ENCODE measurements around the gene GRM5. TPM values are rescaled to one million over a fixed set of nuclear protein-coding genes. Genes with fewer than 3 reads are reported as not detected.
"Not testable (repeated sequence)": the region's sequence is repeated elsewhere in the genome, so short reads cannot be mapped to it uniquely, and the experiment has no call there.

The GRM5 gene
- total RNA-seq, 2 donors from 2014 or later = 1.4 to 8.6 TPM

DNA sequence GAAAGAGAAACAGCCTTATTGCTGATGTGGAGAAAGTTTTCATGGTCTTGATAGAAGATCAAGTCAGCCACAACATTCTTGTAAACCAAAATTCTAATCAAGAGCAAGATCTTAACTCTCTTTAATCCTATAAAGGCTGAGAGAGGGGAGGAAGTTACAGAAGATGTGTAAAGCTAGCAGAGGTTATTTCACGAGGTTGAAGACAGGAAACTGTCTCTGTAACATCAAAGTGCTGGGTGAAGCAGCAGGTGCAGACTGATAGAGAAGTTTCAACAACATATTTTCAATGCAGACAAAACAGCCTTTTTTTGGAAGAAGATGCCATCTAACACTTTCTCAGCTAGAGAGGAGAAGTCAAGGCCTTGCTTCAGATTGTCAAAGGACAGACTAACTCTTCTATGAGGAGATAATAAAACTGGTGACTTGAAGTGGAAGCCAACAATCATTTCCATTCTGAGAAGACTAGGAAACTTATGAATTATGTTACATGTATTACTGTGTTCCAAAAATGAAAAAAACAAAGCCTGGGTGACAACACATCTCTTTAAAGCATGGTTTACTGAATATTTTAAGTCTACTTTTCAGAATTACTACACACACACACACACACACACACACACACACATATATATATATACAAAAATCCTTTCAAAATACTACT is 221.9 kb downstream of the GRM5 start:
- not testable (repeated sequence) for H3K27ac ChIP-seq; H3K4me3 ChIP-seq; DNase-seq (ENCODE audit: low spot score); ATAC-seq (ENCODE audit: insufficient number of reproducible peaks, low FRiP score, low read depth); H3K27me3 ChIP-seq (replicated peaks; ENCODE audit: insufficient read depth); H3K36me3 ChIP-seq; H3K9me3 ChIP-seq; H3K4me1 ChIP-seq (ENCODE audit: control insufficient read depth in 1 of 2, low read depth in 2 of 2)

DNA sequence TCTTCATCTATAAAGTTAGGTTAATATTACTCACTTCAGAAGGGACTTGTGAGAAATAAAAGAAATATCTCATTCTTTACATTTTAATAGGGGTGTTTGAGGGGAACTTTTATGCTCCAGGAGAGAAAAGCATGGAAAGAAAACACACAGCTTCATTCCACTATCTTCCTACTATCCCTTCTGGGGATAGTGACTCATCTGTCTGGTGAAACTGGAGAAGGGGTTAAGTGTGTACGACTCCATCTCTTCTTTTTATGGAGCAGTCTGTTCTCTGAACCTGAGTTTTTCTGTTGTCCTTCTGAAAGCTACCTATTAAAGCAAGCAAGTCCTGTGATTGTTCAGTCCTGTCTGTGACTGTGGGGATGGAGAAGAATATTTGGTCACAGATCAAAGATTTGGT is 227.6 kb downstream of the GRM5 start:
- not testable (repeated sequence) for H3K27ac ChIP-seq, H3K4me3 ChIP-seq

DNA sequence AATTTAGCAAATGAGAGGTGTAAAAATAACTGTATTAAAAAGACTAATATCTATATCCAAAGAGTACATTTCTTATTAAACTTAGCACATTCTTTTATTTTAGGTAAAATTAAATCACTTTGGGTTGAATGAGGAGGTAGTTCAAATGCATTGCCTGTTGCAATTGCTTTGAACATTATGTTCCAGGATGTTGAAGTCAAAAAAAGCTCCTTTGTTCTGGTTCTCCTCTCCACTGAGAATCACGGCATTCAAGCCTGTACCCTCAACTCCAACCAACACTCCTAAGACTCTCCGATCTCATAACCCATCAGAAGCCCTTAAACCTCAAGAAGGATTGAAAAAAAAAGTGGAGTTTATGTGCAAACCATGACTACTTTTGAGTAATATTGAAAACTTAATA is 230.1 kb downstream of the GRM5 start:
- not testable (repeated sequence) for DNase-seq (ENCODE audit: low spot score); ATAC-seq (ENCODE audit: insufficient number of reproducible peaks, low FRiP score, low read depth); H3K36me3 ChIP-seq; H3K4me3 ChIP-seq; H3K9me3 ChIP-seq; H3K27me3 ChIP-seq (replicated peaks; ENCODE audit: insufficient read depth); H3K4me1 ChIP-seq (ENCODE audit: control insufficient read depth in 1 of 2, low read depth in 2 of 2); H3K27ac ChIP-seq

More for the DNA sequence above, 227.6 kb downstream of the GRM5 start:
- not testable (repeated sequence) for H3K36me3 ChIP-seq; DNase-seq (ENCODE audit: low spot score); H3K9me3 ChIP-seq; H3K4me1 ChIP-seq (ENCODE audit: control insufficient read depth in 1 of 2, low read depth in 2 of 2); H3K27me3 ChIP-seq (replicated peaks; ENCODE audit: insufficient read depth); ATAC-seq (ENCODE audit: insufficient number of reproducible peaks, low FRiP score, low read depth)

DNA sequence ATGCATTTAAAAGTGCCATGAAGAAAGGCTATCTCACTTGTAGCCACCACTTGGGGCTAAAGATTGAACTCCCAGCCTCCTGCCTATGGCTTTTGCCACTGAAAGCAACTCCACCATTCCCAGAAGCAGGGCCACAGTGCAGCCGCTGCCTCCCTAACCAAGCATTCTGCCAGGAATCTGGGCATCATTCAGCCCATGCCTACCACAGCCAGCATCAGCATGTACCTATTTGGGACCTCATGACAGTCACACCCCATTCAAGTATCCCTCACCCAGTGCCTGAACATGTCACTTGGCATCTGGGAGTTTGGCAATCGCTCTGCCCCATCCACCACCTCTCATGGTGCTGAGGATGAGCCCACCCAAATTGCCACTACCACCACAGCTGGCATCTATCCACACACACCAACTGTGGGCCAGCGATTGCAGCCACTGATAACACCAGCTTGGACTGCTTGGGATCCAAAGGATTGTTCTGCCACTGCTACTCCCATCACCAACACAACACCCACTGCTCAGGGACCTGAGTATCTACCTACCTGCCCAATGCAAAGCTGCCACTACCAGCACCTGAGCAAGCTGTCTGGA is 234.4 kb downstream of the GRM5 start:
- Histone ChIP-seq H3K36me3 (no peaks in the 10 kb centered on the region), H3K9me3 (no peaks in the 10 kb centered on the region), H3K27me3 (replicated peaks; ENCODE audit: insufficient read depth) (no peaks in the 10 kb centered on the region), H3K4me1 (ENCODE audit: control insufficient read depth in 1 of 2, low read depth in 2 of 2) (no peaks in the 10 kb centered on the region), H3K4me3 (no peak overlapping the region), H3K27ac (no peak overlapping the region)
- TF ChIP-seq, protein P1, sequence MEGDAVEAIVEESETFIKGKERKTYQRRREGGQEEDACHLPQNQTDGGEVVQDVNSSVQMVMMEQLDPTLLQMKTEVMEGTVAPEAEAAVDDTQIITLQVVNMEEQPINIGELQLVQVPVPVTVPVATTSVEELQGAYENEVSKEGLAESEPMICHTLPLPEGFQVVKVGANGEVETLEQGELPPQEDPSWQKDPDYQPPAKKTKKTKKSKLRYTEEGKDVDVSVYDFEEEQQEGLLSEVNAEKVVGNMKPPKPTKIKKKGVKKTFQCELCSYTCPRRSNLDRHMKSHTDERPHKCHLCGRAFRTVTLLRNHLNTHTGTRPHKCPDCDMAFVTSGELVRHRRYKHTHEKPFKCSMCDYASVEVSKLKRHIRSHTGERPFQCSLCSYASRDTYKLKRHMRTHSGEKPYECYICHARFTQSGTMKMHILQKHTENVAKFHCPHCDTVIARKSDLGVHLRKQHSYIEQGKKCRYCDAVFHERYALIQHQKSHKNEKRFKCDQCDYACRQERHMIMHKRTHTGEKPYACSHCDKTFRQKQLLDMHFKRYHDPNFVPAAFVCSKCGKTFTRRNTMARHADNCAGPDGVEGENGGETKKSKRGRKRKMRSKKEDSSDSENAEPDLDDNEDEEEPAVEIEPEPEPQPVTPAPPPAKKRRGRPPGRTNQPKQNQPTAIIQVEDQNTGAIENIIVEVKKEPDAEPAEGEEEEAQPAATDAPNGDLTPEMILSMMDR (IDR thresholded peaks at IDR 0.05) = no peak
- ATAC-seq (ENCODE audit: insufficient number of reproducible peaks, low FRiP score, low read depth) = no peak
- DNase-seq (ENCODE audit: low spot score) = no peak

DNA sequence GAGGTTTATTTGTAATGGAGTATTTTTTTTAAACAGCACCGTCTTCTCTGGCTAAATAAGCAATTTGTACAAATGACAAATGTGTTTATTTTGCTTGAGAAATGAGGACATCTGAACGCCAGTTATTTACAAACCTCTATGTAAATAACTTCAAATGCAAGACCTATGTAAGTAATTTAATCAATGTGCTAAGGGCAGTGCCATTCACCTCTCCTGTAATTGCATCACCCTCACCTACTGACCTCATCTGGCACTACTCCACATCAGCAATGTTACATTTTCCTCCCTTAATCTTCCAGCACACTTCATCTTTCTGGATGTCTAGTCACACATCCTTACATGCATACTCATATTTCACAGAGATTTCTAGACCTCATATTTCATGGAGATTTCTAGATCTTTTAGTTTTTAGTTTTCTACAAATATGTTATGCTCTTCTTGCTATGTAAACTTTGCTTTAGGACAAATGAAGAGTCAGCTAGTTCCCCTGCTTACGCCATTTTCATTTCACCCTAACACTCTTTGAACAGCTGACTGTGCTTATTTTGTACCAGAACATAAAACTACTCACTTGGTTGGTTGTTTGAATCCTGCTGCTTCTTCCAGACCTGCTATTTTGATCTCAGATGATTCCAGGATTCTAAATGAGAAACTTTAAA is 238.6 kb downstream of the GRM5 start:
- DNase-seq (ENCODE audit: low spot score) = no peak
- ATAC-seq (ENCODE audit: insufficient number of reproducible peaks, low FRiP score, low read depth) = no peak
- H3K9me3 ChIP-seq = no peaks in the 10 kb centered on the region
- no peaks in the 10 kb centered on the region for H3K36me3 ChIP-seq
- TF ChIP-seq, protein P1 (IDR thresholded peaks at IDR 0.05) = no peak
- no peak overlapping the region for H3K27ac ChIP-seq
- no peaks in the 10 kb centered on the region for H3K4me1 ChIP-seq (ENCODE audit: control insufficient read depth in 1 of 2, low read depth in 2 of 2)
- no peaks in the 10 kb centered on the region for H3K27me3 ChIP-seq (replicated peaks; ENCODE audit: insufficient read depth)
- no peak overlapping the region for H3K4me3 ChIP-seq

DNA sequence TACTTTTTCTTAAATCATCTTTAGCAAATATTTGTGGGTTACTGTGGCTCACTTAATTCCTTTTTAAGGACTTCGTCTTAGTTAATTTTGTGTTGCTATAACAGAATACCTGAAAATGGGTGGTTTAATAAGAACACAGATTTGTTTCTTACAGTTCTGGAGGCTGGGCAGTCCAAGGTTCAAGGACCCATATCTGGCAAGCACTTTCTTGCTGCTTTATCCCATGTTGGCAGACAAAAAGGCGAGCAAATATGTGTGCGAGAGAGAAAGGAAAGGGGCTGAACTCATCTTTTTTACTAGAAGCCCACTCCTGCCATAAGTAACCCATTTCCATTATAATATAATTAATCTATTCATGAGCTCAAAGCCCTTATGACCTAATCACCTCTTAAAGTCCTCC is 246.2 kb downstream of the GRM5 start:
- ATAC-seq (ENCODE audit: insufficient number of reproducible peaks, low FRiP score, low read depth) = no peak
- Histone ChIP-seq H3K36me3 (no peaks in the 10 kb centered on the region), H3K9me3 (no peaks in the 10 kb centered on the region), H3K27ac (no peak overlapping the region), H3K27me3 (replicated peaks; ENCODE audit: insufficient read depth) (no peaks in the 10 kb centered on the region), H3K4me3 (no peak overlapping the region), H3K4me1 (ENCODE audit: control insufficient read depth in 1 of 2, low read depth in 2 of 2) (no peaks in the 10 kb centered on the region)
- TF ChIP-seq, protein P1 (IDR thresholded peaks at IDR 0.05) = no peak
- no peak for DNase-seq (ENCODE audit: low spot score)

Measured in thoracic aorta (tissue), 2 donors.